Activated CD4-positive, alpha-beta memory T cell treated with anti-CD3 and anti-CD28 coated beads, Interleukin-2, amount 10 ng/mL, durations not matched to agents 7 days and 5 days (primary cell): ENCODE measurements around the gene GPR17. TPM values are rescaled to one million over a fixed set of nuclear protein-coding genes. Genes with fewer than 3 reads are reported as not detected.

Experiments used
- CTCF ChIA-PET: fragments of 350-600 bp; sonication (Branson Sonifier 250); formaldehyde crosslinking; loops from one replicate; lab custom pipeline; 2021; ENCODE audit warnings: antibody characterized with exemption, inconsistent platforms; lab: Charles Lee
- POLR2A ChIA-PET: fragments of 350-600 bp; sonication (Branson Sonifier 250); formaldehyde crosslinking; loops from one replicate; lab custom pipeline; 2021; ENCODE audit warnings: antibody characterized with exemption; lab: Charles Lee
- DNase-seq: peaks from one replicate; pipeline ENCODE4 v3.0.0-alpha.2; 2020
- H3K27ac Mint-ChIP-seq: one replicate; pipeline ENCODE4 v1.8.0; 2021; ENCODE audit warnings: mild to moderate bottlenecking, mixed read lengths
- H3K27me3 Mint-ChIP-seq: one replicate; pipeline ENCODE4 v1.8.0; 2021; ENCODE audit warnings: mixed read lengths
- H3K36me3 Mint-ChIP-seq: one replicate; pipeline ENCODE4 v1.8.0; 2021; ENCODE audit warnings: low read depth, mixed read lengths
- H3K4me1 Mint-ChIP-seq: one replicate; pipeline ENCODE4 v1.8.0; 2021; ENCODE audit warnings: mixed read lengths
- H3K4me3 Mint-ChIP-seq: one replicate; pipeline ENCODE4 v1.8.0; 2021; ENCODE audit warnings: mild to moderate bottlenecking, mixed read lengths
- H3K9me3 Mint-ChIP-seq: one replicate; pipeline ENCODE4 v1.8.0; 2021; ENCODE audit warnings: mixed read lengths
- total RNA-seq, 2 experiments: library from RNA; stranded (reverse); gene quantifications; one replicate each; pipeline ENCODE4 v1.2.3, GENCODE V29; 2021

The GPR17 gene
- total RNA-seq, 2 experiments from 2014 or later, result not detected

DNA sequence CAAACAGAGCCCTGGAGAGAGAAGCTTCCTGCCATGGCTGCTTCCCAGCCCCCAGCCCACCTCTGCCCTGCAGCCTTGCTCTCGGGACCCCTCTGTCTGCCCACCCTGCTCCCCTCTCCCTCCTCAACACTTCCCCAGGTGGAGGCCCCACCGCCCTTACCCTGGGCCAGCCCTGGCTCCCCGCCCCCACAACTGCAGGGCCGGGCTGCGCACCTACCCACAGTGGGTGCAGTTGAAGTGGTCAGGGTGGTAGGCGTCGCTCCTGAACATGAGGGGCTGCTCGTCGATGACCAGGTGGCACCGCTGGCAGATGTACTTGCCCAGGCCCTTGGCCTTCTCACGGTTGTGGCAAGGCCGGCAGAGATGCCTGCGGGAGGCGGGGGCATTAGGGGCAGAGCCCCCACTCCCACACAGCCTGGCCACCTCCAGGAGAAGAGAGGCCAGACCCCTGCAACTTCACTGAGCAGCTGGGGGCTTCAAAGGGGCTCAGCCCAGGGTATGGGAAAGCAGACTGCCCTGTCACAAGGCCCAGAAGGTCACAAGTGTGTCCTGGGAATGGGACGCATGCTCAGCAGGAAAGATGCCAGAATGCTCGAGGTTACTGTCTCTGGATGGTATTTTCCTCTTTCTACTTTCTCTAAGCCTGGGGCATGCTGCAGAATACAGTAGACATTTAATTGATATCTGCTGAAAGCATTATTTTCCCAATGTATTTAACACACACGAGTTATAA, 3.1 kb upstream of the GPR17 start:
- ChIA-PET POLR2A (no interaction called here), CTCF (no interaction called here)
- DNase-seq, result no peak
- Mint-ChIP-seq H3K27me3 (no peaks in the 10 kb centered on the region), H3K4me3 (no peak overlapping the region), H3K27ac (no peak overlapping the region), H3K4me1 (peaks cover 29% of the 10 kb centered on the region), H3K9me3 (no peaks in the 10 kb centered on the region), H3K36me3 (no peaks in the 10 kb centered on the region)

DNA sequence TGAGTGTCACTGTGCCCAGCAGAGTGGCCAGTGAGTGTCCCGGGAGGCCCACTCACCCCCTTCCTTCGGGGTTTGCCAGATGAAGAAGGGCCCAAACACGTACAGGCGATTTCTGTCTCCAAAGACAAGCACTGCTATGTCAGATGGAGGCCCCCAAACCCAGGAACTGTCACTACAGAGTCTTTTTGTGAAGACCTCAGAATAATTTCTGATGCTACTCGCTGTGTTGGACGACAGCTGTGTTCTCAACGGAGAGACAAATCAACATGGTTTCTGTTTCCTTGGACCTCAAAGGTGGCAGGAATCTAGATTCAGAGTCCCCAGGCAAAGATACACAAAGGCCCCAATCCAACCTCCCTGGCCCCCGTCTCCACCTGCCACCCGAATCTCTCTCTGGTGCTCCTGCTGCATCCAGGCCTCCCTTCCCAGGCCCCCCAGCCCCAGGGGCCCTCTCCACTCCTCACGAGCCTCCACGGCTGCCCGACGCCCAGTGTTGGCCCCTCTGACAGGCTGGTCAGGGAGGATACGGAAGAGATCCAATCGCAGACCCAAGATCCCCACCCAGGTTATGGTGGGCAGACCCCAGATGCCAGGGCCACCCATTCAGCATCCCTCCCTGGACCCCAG, 2.4 kb upstream of the GPR17 start:
- ChIA-PET POLR2A (interaction anchor here (1.1 kb wide), 1 partner anchor 58 kb away, joined by 3 read pairs; no protein-coding TSS in a partner anchor), CTCF (interaction anchor here (1.1 kb wide), 1 partner anchor 53 kb away, joined by 6 read pairs; no protein-coding TSS in a partner anchor)
- H3K4me3 Mint-ChIP-seq, result no peak overlapping the region
- no peaks in the 10 kb centered on the region for H3K9me3 Mint-ChIP-seq
- peaks cover 24% of the 10 kb centered on the region for H3K4me1 Mint-ChIP-seq
- no peaks in the 10 kb centered on the region for H3K36me3 Mint-ChIP-seq
- H3K27me3 Mint-ChIP-seq, result no peaks in the 10 kb centered on the region
- no peak overlapping the region for H3K27ac Mint-ChIP-seq
- no peak for DNase-seq

DNA sequence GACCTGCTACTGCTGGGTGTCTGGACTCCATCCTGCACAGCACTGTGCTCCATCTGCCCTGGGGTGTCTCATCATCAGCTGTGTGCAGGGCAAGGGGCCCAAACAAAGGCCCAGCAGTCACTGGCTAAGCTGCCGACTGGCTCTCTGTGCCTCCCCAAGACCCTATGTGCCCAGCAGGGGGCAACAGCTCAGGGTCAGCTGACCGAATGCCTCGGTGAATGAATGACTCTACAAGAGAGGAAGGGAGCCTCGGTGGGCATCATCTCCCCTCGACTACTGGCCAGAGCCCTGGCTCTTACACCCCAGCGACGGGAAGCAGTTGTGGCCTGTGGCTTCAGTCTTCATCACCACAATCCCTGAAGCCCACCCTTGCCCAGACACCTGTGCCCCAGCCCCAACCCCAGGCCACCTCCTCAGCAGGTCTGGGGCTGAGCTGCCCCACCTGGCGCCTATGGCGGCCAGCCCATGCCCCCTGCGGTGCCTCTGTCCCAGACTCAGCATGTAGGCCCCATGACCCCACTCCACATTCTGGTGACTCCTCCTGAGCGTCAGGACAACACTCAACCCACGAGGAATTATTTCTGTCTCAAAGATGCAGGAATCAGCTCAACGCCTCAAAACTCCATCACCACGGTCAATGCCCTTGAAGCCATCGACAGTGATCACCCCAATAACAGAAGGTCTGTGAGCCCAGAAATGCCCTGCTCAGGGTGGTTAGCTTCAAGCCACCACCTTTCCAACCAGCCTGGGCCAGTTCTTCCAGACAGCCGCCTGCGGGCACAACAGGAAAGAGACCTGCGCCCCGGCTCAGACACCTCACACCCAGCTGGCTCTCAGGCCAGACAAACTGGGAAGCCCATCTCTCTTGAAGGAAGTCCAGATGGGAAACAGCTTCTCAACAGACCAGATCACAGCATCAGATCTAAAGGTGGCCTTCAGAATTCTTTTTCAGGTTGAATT, 1.6 kb upstream of the GPR17 start:
- no peak for DNase-seq
- Mint-ChIP-seq H3K9me3 (no peaks in the 10 kb centered on the region), H3K36me3 (no peaks in the 10 kb centered on the region), H3K4me1 (peaks cover 20% of the 10 kb centered on the region), H3K27ac (no peak overlapping the region), H3K27me3 (no peaks in the 10 kb centered on the region), H3K4me3 (no peak overlapping the region)
- CTCF ChIA-PET, result interaction anchor here (0.6 to 1.1 kb wide), 3 partner anchors 54 to 432 kb away, joined by 3 to 6 read pairs (median 3); no protein-coding TSS in a partner anchor
- POLR2A ChIA-PET, result interaction anchor here (1.1 kb wide), 1 partner anchor 58 kb away, joined by 3 read pairs; no protein-coding TSS in a partner anchor

DNA sequence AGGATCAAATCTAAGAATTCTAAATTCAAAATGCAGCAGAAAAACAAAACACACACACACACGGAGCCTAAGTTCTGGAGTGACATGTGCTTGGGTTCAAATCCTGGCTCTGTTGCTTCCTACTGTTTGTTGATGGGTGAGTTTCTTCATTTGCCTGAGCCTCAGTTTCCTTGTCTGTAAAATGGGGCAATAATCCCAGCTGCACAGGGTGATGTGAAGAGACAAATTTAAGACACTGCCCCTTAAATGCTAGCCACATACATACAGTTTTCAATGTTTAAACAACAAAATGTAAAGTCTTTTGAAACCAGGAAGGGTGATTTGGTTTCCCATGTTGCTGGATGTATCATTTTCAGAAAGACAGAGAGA, 943 bp upstream of the GPR17 start:
- DNase-seq, result no peak
- Mint-ChIP-seq H3K36me3 (no peaks in the 10 kb centered on the region), H3K9me3 (no peaks in the 10 kb centered on the region), H3K4me3 (no peak overlapping the region), H3K27ac (no peak overlapping the region), H3K4me1 (peaks cover 19% of the 10 kb centered on the region), H3K27me3 (no peaks in the 10 kb centered on the region)
- CTCF ChIA-PET, result interaction anchor here (0.6 to 1.2 kb wide), 4 partner anchors 54 to 432 kb away, joined by 3 to 6 read pairs (median 3); no protein-coding TSS in a partner anchor
- POLR2A ChIA-PET, result no interaction called here

DNA sequence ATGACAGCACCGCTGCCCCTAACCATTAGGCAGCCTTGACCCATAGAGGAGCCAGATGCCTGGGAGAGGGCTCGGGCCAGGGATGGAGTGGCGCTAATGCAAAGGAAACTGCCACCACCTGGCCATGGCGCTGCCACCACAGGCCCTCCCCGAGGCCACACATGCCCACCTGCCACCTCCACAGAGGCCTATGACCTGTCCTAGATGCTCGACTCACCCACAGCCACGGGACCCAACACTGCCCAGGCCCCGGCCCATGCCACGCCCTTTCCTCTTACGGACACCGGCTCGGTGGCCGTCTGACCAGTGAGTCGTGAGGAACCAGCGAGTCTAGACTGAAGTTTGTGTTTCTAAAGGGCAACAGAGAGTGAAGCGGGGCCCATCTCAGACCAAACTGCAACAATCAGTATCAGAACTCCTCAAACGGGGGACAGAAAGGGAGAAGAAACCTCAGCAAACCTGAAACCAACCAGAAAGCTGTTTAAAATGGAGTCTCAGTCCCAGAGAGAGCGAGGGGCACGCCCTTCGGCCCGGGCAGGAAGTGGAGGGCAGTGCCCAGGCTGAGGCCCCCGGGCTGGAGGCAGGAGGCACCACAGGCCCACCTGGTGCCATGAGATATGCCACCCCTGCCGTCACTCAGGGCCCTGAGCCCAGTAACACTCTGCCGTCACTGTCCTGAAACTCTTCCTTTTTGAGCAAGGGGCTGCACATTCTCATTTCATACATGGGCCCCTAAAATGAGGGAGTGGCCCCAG, 711 bp downstream of the GPR17 start:
- Mint-ChIP-seq H3K36me3 (no peaks in the 10 kb centered on the region), H3K4me3 (no peak overlapping the region), H3K27me3 (peaks cover 3% of the 10 kb centered on the region), H3K27ac (no peak overlapping the region), H3K9me3 (no peaks in the 10 kb centered on the region), H3K4me1 (peaks cover 10% of the 10 kb centered on the region)
- ChIA-PET CTCF (interaction anchor here (4.7 kb wide), 1 partner anchor 56 kb away, joined by 97 read pairs; no protein-coding TSS in a partner anchor), POLR2A (no interaction called here)
- DNase-seq, result no peak

DNA sequence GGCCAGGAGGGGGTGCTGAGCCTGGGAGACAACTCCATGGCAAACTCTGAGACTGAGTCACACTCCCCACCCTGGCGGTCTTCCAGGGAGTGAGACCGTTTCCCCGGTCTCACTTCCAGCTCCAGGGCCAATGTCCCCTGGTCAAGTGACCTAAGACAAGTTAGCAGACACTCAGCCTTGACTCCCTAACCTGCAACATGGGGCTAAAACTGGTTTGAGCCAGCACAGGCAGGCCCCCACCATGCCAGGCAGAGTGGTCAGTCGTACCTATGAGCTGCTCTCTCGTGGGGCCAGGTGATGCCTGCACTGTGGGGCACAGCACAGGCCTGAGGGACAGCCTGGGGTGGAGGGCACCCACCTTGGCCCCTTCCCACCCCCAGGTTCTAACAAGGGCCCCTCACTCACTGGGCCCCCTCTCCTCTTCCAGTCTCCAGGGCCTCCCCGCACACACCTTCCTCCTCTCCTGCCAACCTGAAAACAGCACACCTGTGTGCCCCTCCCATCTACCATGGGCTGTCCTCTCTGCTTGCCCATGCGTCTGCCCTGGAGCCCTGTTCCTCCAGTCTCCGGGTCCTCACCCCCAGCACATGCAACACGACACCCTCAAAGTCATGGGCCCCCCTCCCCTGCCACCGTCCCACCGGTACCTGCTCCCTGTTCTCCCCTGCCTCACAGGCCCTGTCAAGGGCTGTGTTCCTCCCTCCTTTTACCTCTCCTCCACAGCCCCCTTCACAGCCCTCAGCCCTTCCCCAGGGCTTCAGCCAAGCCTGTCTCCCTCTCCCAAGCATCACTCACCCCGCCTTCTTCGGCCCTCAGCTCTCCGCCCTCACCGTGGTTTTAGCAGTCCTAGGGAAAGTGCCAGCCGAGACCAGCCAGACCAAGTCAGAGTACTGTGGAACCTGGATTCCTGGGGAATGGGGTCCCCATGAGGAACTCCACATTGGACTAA, 1.6 kb downstream of the GPR17 start:
- no peak for DNase-seq
- no peaks in the 10 kb centered on the region for H3K36me3 Mint-ChIP-seq
- peaks cover 8% of the 10 kb centered on the region for H3K4me1 Mint-ChIP-seq
- H3K9me3 Mint-ChIP-seq, result no peaks in the 10 kb centered on the region
- peaks cover 3% of the 10 kb centered on the region for H3K27me3 Mint-ChIP-seq
- H3K27ac Mint-ChIP-seq, result no peak overlapping the region
- ChIA-PET CTCF (interaction anchor here (3.0 to 4.7 kb wide), 2 partner anchors 10 to 57 kb away, joined by 9 to 97 read pairs; no protein-coding TSS in a partner anchor), POLR2A (no interaction called here)
- H3K4me3 Mint-ChIP-seq, result no peak overlapping the region

DNA sequence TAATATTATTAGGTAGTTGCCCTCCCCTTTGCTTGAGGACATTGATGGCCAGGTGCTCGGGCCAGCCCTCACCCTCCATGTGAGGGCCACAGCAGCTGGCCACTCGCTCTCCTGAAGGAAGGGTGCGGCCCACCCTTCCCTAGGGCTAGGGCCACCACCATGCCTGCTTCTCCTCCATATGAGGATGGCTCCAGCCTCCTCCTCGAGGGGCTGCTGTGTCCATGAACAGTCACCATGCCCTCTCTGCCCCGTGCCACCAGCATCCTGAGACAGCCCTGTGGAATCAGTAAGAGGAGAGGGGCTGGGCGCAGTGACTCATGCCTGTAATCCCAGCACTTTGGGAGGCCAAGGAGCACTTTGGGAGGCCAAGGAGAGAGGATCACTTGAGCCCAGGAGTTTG, 2.4 kb downstream of the GPR17 start:
- ChIA-PET CTCF (interaction anchor here (3.0 to 4.7 kb wide), 2 partner anchors 11 to 58 kb away, joined by 9 to 97 read pairs; no protein-coding TSS in a partner anchor), POLR2A (interaction anchor here (2.6 kb wide), 1 partner anchor 122 kb away, joined by 9 read pairs; the partner anchor contains the start of gene IWS1)
- no peak overlapping the region for H3K4me3 Mint-ChIP-seq
- peaks cover 8% of the 10 kb centered on the region for H3K4me1 Mint-ChIP-seq
- no peak for DNase-seq
- no peak overlapping the region for H3K27ac Mint-ChIP-seq
- H3K36me3 Mint-ChIP-seq, result no peaks in the 10 kb centered on the region
- H3K9me3 Mint-ChIP-seq, result no peaks in the 10 kb centered on the region
- H3K27me3 Mint-ChIP-seq, result peaks cover 3% of the 10 kb centered on the region

DNA sequence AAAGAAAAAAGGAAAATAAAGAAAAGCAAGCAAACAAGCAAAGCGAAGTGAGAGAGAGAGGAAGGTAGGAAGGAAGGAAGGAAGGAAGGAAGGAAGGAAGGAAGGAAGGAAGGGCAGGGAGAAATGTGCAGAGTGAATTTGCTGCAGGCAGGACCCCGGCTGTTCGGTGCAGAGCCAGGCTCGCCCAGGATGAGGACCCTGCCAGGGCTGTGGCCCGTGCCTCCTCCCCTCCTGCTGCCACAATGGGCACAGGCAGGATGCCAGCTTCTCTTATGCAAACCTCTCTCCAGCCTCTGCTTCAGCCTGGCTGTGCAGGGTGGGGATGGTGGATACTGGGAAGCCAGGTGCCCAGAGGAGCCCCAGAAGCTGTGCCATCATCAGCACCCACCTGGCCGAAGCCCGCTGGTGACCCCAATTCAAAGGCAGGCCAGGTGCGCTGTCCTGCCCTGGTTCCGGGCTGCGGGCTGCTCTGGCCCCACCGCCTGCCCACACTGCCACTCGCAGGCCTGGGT, 3.2 kb downstream of the GPR17 start:
- CTCF ChIA-PET, result interaction anchor here (0.6 to 4.7 kb wide), 7 partner anchors 10 to 325 kb away, joined by 3 to 97 read pairs (median 4); no protein-coding TSS in a partner anchor
- DNase-seq, result no peak
- H3K4me3 Mint-ChIP-seq, result no peak overlapping the region
- H3K27me3 Mint-ChIP-seq, result peaks cover 3% of the 10 kb centered on the region
- POLR2A ChIA-PET, result interaction anchor here (1.2 to 2.6 kb wide), 4 partner anchors 9 to 123 kb away, joined by 3 to 9 read pairs (median 6); partner anchors contain the start of gene IWS1
- no peaks in the 10 kb centered on the region for H3K36me3 Mint-ChIP-seq
- H3K9me3 Mint-ChIP-seq, result no peaks in the 10 kb centered on the region
- H3K27ac Mint-ChIP-seq, result no peak overlapping the region
- H3K4me1 Mint-ChIP-seq, result peaks cover 8% of the 10 kb centered on the region

DNA sequence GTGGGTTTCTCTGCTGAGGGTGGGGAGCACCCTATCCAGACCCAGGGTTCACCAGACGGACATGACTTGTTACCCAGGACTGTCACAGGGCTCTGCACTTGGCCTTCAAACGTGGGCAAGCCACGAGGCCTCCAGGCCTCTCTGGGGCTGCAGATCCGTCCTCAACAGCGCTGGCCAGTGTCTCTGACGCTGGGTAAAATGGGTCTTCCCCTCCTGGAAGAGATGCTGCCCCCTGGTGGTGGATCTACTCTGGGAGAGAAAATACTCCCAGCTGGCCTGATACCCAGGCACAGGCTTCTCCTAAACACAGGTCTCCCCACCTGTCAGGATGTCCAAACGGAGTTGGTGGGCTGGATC, 3.7 kb downstream of the GPR17 start:
- ChIA-PET POLR2A (interaction anchor here (1.2 to 2.6 kb wide), 4 partner anchors 10 to 123 kb away, joined by 3 to 9 read pairs (median 6); partner anchors contain the start of gene IWS1), CTCF (interaction anchor here (0.6 to 4.7 kb wide), 20 partner anchors 10 to 325 kb away, joined by 3 to 97 read pairs (median 3); partner anchors contain the start of gene IWS1)
- Mint-ChIP-seq H3K27ac (no peak overlapping the region), H3K36me3 (no peaks in the 10 kb centered on the region), H3K27me3 (peaks cover 3% of the 10 kb centered on the region), H3K4me1 (peaks cover 8% of the 10 kb centered on the region), H3K9me3 (no peaks in the 10 kb centered on the region), H3K4me3 (no peak overlapping the region)
- DNase-seq, result peak; percentile 75

DNA sequence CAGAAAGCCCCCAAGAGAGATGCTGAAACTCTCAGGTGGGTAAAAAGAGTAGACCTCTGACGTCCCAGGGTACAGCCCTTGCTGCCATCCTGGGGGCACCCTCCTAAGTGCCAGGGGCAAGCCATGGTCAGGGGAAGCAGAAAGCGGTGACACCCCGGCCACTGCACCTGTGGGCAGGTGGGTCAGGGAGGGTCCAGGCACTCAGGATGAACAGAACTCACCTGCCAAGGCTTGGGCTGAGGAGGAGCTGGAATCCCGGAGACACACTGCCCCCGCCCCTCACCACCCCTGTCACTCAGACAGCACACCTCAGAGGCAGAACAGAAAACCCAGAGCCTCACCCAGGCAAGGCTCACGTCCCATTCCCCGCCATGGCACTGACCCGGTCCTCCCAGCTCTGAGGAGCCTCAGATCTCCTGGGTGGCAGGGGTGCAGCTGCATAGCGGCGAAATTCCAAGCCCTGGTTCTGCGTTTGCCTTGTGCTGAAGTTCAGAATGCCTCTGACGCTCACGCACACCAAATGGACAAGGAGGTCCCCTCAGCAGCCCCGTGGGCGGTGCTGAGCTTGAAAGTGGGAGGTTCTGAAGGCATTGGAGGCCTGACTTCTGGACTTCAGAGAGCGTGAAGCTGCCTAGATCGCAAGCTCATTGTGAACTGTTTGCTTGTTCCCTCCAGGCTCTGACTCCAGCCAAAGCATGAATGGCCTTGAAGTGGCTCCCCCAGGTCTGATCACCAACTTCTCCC, 4.3 kb downstream of the GPR17 start:
- Mint-ChIP-seq H3K4me3 (no peak overlapping the region), H3K9me3 (no peaks in the 10 kb centered on the region), H3K27ac (no peak overlapping the region), H3K4me1 (peaks cover 8% of the 10 kb centered on the region), H3K36me3 (no peaks in the 10 kb centered on the region), H3K27me3 (peaks cover 3% of the 10 kb centered on the region)
- no peak for DNase-seq
- ChIA-PET CTCF (interaction anchor here (0.6 to 4.7 kb wide), 20 partner anchors 11 to 326 kb away, joined by 3 to 97 read pairs (median 3); partner anchors contain the start of gene IWS1), POLR2A (interaction anchor here (1.7 to 2.6 kb wide), 3 partner anchors 11 to 124 kb away, joined by 5 to 9 read pairs (median 6); partner anchors contain the start of gene IWS1)
